Measurements from ENCODE around the gene IFI35.

DNA sequence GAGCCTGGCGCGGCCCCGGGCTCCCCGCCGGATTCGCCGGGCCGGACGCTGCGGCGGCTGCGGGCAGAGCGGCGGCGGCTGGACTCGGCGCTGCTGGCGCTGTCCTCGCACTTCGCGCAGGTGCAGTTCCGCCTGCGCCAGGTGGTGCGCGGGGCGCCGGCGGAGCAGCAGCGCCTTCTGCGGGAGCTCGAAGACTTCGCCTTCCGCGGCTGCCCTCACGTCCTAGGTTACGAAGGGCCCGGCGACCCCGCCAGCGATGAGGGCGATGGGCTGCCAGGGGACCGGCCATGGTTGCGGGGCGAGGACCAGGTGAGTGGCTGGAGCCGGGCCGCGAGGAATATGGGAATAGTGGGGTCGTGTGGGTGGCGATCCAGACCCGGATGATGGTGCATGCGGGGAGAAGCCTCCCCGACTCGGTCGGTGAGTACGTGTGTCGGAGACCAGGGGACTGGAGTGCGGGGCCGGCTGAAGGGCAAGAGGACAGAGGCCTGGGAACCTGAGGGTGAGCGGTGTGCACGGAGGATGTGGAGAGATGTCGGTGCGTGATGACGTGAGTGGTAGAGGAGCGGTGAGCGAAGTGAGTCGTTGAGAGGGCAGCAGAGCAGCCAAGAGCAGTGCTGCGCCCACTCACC, 25.7 kb upstream of the IFI35 start:
- peak in 1 of 2 experiments; percentile 12; a peak in 1 of 3 replicates for TF ChIP-seq POLR2A (IDR thresholded peaks at IDR 0.05; ENCODE audit: control extremely low read depth in 1 of 2, low read depth in 2 of 2, low read length in 2 of 2)
- peak; percentile 4 to 34 (median 20); a peak in 3 of 4 replicates for TF ChIP-seq CTCF (IDR thresholded peaks at IDR 0.05; ENCODE audit: control extremely low read depth in 1 of 3, insufficient read depth in 1 of 3, low read depth in 1 of 3, low read length in 3 of 3)
- no peak for TF ChIP-seq EZH2 (IDR thresholded peaks at IDR 0.05; ENCODE audit: low read depth, low read length, severe bottlenecking)
- TF ChIP-seq NANOG (IDR thresholded peaks at IDR 0.05; ENCODE audit: insufficient read depth, low read depth, low read length, poor library complexity, severe bottlenecking), result no peak

Measured in H1 (cell line).